NCI-H1417 treated with DMSO at 0.1 percent for 48 hours (cell line): ENCODE results near the gene SEMA4C.
A peak's percentile ranks its signal among the peaks of the same experiment; 100 is the strongest.
"Not testable (repeated sequence)": the region's sequence is repeated elsewhere in the genome, so short reads cannot be mapped to it uniquely, and the experiment has no call there.

Experiments used
- DNase-seq: peaks from one replicate; lab custom pipeline; 2025; lab: John Stamatoyannopoulos, UW

SEMA4C gene

GRCh38 chr2:96866586-96866985, 3.3 kb downstream of the SEMA4C start:
- no peak for DNase-seq

- DNase-seq: no peak
Measured at GRCh38 chr2:96866149-96866548, 3.7 kb downstream of the SEMA4C start.

GRCh38 chr2:96865654-96866053, 4.2 kb downstream of the SEMA4C start:
- DNase-seq: no peak

DNA sequence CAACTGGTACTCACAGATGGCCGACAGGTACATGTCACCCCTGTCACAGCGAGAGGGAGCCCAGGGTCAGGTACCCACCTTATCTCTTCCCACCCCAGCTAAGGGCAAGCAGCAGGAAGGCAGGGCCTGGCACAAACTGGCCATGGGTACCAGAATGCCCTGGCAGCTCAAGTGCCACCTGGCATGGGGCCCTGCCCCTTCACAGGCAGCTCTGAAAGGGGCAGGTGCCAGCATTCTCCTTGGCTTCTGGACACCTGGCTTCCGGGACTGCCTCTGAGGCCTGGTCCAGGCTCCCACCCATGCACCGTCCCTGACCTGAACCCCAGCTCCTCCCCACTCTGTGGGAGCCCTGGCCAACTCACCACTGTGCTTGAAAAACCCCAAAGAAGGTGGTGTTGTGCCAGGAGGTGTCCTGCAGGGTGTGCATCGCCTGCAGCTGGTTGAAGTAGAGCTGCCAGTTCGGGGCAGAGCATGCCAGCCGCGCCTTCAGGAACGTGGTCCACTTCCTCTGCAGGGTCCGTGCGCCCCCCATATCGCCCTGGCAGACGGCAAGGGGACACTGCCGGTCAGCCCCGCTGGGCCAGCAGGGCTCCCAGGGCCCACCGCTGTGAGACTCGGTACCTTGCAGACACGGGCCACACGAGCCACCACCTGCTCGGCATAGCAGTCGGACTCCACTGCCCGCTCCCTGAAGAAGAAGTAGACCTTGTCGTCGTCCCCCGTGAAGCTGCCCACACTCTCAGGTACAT, 5.4 kb downstream of the SEMA4C start:
- no peak for DNase-seq

DNA sequence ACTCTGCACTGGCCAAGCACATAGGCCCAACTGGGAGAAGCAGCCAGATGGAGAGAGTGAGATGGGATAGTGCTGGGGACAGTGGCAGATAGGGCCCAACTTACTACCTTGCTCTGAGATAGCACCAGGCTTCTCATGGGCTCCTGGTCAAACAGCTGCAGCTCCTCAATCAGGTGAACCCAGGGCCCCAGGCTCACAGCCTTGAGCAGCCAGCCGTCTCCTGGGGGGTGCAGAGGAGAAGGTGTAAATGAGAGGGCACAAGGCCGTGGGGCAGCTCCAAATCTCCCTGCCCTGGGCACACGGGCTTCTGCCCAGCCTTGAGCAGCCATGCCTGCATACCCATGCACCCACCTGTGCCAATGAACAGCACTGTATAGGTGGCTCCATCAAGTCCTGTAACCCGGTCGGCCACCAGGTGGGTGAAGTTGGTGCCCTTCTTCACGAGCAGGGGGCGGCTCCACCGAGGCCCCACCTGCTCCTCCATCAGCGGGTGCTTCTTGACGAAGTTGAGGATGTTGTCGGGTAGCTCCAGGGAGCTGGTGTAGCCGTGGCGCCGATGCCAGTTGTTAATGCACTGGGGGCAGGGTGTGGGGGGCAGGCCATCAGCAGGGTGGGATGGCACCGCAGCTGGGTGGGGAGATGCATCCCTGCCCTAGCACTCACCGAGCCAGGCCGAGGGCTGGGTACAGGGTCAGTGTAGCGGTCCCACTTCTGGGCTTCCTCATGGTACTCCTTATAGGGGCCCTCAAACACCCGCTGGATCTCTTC, 6.1 kb downstream of the SEMA4C start:
- no peak for DNase-seq

GRCh38 chr2:96863056-96863455, 6.8 kb downstream of the SEMA4C start:
- DNase-seq: not testable (repeated sequence)

DNA sequence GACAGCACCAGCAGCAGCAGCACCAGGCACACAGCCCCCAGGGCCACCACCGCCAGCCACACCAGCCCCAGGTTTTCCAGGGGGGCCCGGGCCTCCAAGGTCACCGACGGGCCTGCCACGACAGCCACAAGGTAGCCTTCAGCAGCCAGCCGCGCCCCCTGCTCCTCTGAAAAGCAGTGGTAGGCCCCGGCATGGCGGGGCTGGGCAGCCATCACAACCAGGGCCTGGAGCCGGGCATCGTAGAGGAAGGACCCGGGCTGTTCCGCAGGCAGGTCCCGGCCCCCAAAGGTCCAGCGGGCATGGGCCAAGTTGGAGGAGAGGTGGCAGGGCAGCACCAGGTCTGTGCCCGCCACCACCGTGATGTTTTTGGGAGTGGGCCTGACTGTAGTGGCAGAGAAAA, 8.8 kb downstream of the SEMA4C start:
- DNase-seq: no peak

DNA sequence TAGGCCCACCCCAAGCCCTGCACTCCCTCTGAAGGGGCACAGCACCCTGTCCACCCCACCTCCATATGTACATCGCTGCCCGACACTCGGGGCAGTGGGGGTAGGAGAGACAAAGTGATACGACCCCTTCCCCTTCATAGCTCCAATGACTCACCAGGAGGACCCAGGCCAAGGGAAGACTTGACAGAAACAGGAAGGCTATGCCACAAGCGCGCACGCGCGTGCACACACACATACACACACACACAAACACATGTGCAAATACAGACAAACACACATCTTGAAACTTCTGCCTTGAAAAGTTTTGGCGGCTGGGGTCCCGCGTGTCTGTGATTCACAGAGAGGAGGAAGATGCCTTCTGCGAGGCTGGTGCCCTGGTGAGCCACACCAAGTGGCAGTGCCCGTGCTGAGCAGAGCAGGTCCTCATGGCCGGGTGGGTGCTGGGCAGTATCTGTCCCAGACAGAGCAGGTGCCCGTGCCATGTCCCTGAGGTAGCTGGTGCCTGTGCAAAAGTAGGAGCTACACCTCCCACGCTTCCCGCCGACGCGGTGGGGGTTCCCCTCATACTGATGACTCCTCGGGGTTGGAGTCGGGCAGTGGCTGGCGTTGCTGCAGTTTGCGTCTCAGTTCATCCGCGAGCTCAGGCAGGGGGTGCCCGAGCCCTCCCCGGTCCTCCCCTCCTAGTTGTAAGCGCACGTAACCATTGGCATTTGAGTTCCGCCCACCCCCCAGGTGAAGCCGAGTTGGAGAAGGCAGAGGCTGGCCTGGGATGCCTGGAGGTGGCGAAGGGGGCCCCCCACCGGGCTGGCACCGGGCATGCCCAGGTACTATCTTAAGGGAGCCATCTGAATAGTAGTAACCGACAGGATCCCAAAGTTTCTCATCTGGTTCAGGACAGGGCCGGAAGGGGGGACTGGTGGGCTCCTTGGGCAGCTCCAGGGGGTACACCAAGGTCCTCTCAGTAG, 9.5 kb downstream of the SEMA4C start:
- no peak for DNase-seq

GRCh38 chr2:96859681-96860064, 10.2 kb downstream of the SEMA4C start:
- no peak for DNase-seq

DNA sequence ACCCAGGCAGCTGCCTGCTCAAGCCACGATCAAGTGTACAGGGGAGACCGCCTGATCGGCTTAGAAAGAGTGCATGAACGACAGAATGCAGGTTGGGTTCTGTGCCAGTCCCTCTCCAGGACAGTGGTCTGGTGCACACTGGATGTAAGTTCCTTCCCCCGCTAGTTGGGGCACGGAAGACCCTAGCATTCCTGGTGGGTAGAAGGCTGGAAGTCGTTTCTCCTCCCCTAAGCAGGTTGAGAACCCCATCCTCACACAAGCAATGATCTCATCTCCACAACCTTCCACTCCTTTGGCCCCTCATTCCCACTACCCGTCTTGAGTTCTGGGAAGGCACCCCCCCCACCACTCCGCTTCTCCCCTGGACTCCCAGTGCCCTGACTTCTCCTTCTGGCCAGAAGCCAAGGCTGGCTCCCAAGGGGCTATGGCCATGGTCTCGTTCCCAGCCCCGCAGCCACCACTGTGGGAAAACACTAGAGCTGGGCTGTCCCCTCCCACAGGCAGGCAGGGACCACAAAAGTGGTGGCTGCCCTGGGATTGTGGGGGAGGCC, 10.7 kb downstream of the SEMA4C start:
- no peak for DNase-seq

DNA sequence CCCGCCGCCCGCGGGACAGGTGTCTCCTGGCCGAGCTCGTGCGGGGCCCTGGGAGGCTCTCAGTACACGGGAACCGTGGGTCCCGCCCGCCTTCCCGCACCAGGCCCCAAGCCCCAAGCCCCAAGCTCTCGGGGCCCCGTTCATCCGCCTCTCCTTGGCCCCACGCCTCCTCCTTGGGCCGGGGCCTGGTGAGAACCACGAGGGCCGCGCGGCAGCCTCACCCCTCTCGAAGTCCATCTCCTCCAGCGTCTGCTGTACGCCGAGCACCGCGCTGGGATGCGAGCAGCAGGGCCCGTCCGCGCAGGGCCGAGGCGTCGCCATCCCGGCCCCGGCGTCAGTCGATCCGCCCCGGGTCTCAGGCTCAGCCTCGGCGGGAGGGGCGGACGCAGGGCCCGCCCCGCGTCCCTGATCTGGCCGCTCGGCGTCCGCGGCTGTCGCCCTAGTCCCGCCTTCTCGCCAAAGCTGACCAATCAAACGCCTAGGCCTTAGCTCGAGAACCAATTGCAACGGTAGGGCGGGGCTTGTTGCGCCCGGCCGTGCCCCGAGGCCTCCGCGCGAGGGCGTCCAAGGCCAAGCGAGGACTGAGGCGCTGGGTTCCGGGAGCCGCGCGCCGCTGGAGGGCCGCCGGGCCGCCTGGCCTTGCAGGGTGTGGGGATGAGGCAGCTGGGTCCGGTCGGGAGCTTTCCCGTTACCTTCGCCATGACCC, 12.1 kb downstream of the SEMA4C start, which contains the start of gene ANKRD39:
Gene ANKRD39 (minus strand): TSS at position 350 of the 706 bp plus-strand sequence. CDS start 29 bp downstream, at position 321.
- DNase-seq: peak; percentile 91

GRCh38 chr2:96856776-96857666, 12.9 kb downstream of the SEMA4C start:
- no peak for DNase-seq

GRCh38 chr2:96853321-96853720, 16.6 kb downstream of the SEMA4C start:
- no peak for DNase-seq

GRCh38 chr2:96852667-96853066, 17.2 kb downstream of the SEMA4C start:
- DNase-seq: no peak

DNA sequence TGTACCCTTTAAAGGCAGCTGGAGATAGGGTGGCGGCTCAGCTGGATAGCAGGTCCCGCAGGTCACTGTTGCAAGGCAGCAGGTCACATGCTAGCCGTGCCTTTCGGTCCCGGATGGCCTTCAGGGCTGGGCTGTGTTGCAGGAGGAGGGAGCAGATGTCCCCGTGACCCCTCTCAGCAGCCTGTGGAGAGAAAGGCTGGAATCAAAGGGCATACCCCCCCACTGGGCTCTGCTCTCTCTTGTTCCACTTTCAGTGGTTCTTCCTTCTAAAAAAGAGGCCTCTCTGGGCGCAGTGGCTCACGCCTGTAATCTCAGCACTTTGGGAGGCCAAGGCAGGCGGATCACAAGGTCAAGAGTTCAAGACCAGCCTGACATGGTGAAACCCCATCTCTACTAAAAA, 21.6 kb downstream of the SEMA4C start:
- DNase-seq: no peak

DNA sequence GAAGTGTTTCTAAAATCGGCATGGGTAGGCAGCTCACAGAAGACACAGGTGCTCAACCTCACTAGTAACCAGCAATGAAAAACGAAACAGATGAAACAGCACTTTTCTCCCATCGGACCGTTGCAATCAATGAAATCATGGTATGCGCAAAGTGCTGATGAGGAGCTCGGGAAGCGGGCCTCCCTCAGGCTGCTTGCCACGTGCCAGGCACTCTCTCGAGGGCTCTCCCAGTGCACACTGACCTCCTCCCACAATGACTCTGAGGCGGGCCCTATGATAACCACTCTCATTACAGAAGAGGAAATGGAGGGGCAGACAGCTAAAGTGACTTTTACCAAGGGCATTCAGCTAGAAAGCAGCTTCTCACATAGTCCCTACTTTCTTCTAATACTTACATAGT, 22.3 kb downstream of the SEMA4C start:
- no peak for DNase-seq

GRCh38 chr2:96846825-96847224, 23.1 kb downstream of the SEMA4C start:
- DNase-seq: no peak

- no peak for DNase-seq
Measured at GRCh38 chr2:96844405-96844808, 25.5 kb downstream of the SEMA4C start.

- DNase-seq: no peak
Measured at GRCh38 chr2:96843538-96844268, 26.2 kb downstream of the SEMA4C start, which contains the start of gene ANKRD23. ANKRD23 (minus strand) TSS chr2:96844021; CDS start chr2:96843992, 29 bp downstream.
